Astrocyte of the hippocampus (primary cell): ENCODE measurements around the gene SH3RF1.

ENCODE experiments used
- DNase-seq: peaks from one replicate; pipeline ENCODE4 v3.0.0; 2011; ENCODE audit warnings: low read depth, low spot score

SH3RF1 gene

DNA sequence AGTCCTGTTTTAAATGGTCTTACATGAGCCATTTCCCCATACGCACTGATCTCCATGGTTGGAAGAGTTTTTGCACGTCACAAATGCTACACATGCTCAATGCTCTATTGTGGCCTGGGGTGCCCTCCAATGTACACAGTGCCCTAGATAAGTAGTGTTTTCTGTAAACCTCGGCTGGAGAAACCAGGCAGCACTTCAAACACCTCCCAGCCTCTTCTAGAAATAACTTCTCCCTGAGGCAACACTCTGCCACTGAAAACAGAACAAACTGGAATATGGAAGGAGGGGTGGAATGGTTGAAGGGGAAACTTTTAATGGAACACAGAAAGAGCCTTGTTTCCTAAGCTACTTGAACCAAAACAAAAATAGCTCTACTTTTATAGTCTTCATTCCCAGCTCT, 136.8 kb downstream of the SH3RF1 start:
- peak; percentile 71 for DNase-seq

DNA sequence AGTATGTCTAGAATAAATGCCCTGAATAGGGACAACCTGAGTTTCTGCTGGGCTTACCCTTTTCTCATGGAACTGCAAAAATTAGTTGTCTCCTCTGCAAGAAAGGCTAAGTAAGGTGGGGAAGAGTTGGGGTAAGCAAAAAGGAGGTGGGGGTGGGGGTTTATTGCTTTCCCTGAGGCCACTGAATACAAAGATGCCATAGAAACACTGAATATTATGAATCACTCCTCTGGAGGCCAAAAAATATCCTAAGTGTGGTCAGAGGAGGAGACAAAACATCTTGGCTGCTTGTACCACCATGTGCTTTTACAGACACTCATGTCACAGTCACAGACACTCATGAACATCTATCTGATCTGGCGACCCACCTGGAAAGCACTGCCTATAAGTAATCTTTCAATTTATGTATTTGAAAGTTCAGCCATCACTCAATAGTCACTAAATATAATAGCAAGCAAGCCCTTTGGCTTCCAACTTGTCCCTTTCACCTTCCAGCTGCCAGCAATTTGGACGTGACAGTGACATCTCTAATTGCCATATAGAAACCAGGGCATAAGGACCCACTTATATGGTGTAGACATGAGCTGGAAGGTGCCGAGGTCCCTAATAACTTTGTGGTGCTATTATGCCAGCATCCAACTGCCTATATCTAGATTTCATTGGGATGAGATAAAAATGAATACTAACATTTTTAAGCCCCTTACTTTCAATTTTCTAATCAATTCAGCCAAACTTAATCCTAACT, 138.0 kb downstream of the SH3RF1 start:
- no peak for DNase-seq

- DNase-seq = no peak
Observed at GRCh38 chr4:169131556-169132208, 139.1 kb downstream of the SH3RF1 start.

DNA sequence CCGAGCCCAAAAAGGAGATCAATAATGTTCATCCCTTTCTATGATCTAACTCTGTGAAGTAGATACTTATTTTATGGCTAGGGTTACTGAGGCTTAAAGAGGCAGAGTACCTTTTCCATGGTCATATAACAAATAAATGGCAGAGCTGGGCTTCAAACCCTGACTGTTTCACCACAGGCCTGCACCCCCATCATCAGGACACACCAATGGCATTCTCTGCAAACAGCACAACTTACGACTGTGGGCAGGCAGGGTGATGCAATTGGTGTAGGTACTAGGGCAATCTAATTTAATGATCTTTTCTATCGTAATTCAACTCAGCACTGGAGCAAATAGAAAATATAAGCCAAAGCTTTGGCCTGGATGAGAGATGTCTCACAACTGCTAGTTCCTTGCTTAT, 141.9 kb downstream of the SH3RF1 start:
- DNase-seq = no peak

GRCh38 chr4:169127314-169127713, 143.4 kb downstream of the SH3RF1 start:
- DNase-seq = no peak

GRCh38 chr4:169124661-169125060, 146.1 kb downstream of the SH3RF1 start:
- peak; percentile 40 for DNase-seq

DNA sequence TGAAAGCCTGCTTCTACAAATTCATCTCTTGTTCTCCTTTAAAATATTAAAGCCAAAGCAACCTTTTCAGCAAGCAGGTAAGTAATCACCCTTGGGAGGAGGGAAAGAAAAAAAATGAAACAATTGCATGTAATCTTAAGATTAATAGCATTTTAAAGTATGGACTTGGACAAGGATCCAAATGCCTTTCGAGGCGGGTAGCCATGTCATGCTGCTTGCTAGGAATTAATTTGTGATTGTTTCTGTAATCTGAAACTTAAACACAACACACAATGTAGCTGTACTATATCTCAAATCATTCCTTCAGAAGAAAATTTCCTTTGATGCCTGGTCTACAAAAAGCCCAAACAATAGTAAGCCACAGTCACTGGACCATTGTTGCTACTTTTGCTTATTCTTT, 148.3 kb downstream of the SH3RF1 start:
- DNase-seq = no peak

DNA sequence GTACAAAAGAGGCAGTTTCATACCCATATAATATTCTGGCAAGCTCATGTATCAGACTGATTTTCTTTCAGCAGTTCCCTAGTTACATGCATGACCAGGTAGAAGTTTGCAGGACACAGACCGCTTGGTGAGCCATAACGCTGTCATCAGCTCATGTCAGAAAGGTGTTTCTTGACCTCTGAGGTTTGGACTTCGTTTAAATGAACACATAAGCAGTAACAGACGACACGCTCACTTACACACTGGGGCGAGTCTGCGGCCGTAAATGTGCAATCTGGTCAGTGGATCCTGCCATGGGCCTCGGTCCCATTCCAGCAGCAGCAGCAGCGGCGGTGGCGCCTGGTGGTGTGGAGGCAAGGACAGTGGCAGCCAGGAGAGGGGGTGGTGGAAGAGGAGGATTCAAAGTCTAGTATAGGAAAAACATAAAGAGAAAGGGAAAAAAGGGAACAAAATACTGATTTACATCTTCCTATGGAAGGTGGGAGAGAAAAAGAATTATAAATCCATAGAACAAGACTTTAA, 148.8 kb downstream of the SH3RF1 start:
- no peak for DNase-seq

GRCh38 chr4:169120624-169121023, 150.1 kb downstream of the SH3RF1 start:
- no peak for DNase-seq

DNA sequence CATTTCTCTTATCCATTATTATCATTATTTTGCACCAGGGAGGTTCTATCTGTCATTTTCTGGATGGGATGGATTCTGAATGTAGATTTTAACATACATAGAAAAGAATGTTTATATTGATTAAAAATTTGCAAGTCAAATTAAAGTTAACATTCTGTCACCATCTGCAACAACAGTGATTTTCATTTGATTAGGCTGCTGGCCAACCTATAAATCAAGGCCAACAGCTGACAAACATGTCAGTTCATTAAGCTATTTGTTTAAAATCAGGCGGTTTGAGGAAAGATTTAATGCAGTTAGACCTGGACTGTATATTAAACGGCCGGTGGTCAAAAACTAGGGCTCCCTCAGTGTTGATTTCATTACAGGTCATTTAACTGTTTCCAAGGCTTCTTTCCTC, 151.2 kb downstream of the SH3RF1 start:
- no peak for DNase-seq

DNA sequence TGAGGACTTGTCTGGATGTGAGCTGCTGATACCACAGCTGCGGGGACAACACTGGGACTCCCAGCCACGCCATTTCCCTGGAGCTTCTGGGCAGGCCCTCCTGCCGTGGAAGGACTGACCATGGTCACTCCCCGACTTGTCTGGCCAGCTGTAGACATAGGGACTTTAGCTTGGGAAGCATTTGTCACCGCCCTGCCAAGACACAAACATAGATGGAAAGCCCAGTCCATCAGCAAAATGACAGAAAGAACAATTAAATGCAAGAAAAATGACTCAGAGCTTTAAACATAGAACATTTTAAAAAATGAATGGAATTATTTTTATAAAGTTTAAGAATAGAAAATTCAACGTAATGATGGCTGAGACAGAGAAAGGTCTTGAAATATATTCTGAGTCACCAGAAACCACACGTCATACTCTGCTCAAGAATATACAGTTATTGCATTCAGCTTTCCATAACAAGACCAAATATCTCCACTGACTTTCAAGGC, 153.1 kb downstream of the SH3RF1 start:
- DNase-seq = peak; percentile 43

DNA sequence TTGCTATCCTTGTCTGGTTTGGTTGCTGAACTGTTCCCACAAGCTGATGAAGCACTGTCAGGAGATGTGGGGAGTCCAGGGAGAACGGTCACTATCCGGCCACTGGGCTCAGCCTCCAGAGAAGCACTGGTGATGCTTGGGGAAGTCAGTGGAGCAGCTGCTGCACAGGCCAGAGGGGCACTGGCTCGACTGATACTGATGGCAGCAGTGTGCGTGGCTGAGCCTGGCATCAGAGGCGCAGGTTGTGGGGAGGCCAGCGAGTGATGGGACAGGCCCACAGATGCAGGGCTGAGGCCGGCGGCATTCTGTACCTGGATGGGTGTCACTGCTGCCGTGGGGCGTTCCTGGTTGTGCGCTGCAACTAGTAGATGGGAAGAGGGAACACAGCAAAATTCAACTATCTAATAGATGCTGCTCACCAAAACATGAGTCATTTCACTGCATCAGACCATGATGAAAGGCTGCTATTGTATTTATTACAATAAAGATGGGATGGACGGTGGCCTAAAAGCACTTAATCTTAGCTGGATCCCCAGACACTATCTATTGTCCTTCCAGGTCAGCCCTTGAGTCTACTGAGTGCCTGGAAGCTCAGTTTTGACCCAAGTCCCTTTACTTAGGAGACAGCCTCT, 154.4 kb downstream of the SH3RF1 start:
- no peak for DNase-seq

- peak; percentile 87 for DNase-seq
Observed at GRCh38 chr4:169115897-169116254, 154.9 kb downstream of the SH3RF1 start.

- no peak for DNase-seq
Observed at GRCh38 chr4:169115144-169115896, 155.4 kb downstream of the SH3RF1 start.

- DNase-seq = no peak
Observed at GRCh38 chr4:169114341-169114974, 156.3 kb downstream of the SH3RF1 start.

DNA sequence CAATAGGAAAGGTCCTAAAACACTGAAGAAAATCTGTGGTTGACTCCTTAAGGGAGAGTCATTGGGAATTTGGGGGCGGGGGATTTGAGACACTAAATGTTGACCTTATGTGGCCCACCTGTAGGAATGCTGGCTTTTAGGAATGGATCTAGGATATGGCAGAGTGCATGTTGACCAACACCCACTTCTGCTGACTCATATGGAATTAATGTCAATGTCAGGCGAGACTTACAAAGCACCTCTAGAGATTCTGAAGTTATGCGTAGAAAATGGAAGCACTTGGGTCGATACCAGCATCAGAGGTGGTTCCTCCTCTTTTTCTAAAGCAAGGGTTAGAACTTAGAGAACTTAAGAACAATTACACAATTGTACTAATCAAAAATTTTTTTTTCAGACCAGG, 160.1 kb downstream of the SH3RF1 start:
- DNase-seq = no peak

DNA sequence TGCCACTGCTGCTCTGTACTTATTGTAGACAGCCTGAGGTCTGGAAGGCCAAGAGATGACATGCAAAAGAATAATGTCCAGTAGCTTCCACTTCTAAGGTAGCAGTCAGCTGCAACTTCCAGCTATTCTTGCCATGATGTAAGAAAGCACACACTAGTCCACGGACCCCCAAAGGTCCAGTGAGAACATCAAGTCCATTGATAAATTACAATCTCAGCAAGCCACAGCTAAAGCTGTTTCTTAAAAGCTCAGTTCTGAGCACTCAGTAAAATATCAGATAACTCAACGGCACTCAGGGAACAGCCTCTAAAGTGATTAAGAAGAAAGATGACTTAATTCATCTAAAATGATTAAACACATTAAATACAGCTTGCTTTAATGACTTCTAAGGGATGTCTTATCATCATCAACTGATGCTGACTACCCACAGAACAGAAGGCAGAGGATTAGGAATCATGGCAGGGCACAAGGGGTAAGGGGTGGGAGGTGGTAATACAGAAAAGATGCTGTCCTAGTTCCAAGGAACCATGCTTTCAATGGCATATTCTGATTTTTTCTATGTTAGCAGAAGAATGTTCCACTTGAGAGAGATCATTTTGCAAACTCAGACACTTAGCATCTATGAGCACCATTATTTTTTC, 161.6 kb downstream of the SH3RF1 start:
- no peak for DNase-seq

GRCh38 chr4:169108303-169108702, 162.5 kb downstream of the SH3RF1 start:
- DNase-seq = no peak

- DNase-seq = no peak
Observed at GRCh38 chr4:169107528-169107927, 163.2 kb downstream of the SH3RF1 start.

GRCh38 chr4:169106696-169107229, 164.0 kb downstream of the SH3RF1 start:
- no peak for DNase-seq

DNA sequence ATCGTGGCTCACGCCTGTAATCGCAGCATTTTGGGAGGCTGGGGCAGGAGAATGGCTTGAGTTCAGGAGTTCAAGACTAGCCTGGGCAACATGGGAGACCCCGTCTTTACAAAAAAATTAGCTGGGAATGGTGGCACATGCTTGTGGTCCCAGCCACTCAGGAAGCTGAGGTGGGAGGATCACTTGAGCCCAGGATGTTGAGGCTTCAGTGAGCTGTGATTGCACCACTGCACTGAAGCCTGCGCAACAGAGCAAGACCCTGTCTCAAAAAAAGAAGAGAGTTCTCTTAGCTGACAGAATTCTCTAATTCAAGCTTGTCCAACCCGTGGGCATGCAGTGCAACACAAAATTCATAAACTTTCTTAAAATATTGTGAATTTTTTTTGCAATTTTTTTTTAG, 165.1 kb downstream of the SH3RF1 start:
- DNase-seq = no peak
